GM18873 (cell line): ENCODE data around the gene POLA1.

Experiments used
- ATAC-seq: cut with Tn5 transposase; IDR thresholded peaks from one replicate; pipeline ENCODE4 v1.9.1; 2021; ENCODE audit warnings: mild to moderate bottlenecking, moderate library complexity, moderate number of reproducible peaks; ENCODE audit not compliant: unreplicated experiment, low FRiP score

The POLA1 gene

GRCh38 chrX:25018682-25019081 lies 325.0 kb downstream of the POLA1 start:
- no peak for ATAC-seq

- no peak for ATAC-seq
Measured at GRCh38 chrX:25019707-25020390, 326.1 kb downstream of the POLA1 start.

DNA sequence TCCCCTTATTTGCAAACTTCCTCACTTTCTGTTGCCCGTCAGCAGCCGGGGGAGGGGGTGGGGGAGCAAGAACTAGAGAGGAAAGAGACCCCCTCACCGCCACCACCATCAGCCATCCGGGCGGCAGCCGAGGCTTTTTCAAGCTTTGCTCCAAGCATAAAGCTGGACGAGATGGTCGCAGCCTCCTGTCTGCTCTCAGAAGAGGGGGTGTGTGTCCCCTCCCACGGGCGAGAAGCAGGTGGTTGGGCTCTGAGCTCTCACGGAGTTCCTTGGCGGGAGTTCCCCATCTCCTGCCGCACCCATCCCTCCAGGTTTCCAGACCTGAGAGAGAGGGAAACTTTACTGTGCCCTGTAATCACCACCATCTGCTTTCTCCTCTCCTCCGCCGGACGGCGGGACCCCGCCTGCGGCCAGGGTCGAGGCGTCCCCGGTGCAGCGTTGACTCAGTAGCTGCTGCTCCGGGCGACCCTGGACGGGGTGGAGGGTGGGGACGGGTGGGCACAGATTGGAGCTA lies 326.7 kb downstream of the POLA1 start:
- ATAC-seq: no peak

DNA sequence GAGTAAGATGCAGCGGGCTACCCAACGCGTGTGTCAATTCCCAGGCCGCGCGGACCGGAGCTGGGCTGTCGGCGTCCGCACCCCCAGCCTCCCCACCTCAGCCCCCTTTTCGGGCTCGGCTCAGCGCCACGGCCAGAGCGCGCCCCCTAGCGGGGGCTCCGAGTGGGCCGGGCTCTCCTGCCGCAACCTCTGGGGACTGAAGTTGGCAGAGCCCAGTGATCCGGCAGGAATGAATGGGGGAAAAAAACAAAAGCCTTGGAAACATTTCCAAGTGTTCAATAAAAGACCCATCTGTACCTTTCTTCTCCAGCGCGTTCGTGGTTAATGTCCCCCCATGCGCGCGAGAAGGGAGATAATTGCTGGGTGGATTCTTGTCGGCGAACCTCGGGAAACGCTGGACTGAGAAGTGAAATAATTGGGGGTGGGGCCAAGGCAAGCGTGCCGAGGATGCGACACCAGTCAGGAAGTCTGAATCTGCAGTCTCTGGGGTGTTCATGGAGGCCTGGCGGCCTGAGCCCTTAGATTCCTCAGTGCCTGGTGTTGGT lies 327.3 kb downstream of the POLA1 start:
- no peak for ATAC-seq

DNA sequence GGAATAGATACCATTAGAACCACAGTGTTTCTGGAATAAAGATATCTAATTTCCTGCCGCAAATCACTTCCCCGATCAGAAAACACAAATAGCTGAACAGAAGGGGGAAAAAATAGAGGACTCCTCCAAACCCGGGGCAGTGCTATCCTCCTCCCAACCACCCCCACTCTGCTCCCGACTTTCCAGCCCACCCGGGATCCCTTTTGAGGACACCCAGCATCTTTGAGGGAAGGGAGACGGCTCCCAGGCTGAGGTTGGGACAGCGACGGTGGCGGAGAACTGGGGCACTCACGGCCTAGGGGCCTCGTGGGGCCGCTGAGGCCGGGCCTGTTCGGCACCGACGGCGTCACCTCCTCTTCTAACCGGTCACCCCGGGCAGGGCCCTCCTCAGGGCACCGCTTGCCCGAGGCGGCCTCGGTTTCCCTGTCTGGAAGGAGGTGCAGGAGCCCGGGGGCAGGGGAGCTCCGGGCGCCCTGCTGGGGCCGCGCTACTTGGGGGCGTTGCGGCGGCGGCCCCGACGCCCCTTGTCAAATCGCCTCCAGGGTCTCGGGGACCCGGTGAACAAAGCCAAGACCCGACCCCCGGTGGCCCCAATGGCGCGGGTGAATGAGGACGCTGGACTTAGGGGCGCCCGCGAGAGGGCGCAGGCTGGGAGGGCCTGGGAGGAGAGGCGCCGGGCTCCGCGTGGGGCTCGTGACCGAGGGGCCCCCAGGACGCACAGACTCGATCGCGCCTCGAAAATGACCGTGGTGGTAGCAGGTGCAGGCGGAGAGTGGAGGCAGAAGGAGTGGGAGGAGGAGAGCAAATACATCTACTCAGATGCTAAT lies 329.0 kb downstream of the POLA1 start:
- ATAC-seq: no peak

- no peak for ATAC-seq
Measured at GRCh38 chrX:25023908-25024307, 330.2 kb downstream of the POLA1 start.

DNA sequence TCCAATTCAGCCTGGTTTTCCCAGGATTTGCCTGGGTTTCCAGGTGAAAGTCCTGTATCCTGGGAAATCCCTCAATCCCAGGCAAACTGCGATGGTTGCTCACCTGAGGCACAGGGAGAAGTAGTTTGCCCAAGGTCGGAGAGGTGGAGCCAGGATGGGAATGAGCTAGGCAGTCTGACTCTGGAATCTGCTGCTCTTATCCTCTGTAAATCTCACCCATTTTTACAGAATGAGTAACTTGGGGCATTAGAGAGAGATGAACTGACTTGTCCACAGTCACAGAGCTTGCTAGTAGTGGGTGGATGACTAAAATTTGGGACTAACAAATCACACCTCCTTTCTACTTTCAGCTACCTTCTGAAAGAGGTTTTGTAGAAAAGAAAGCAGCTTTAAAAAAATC lies 331.9 kb downstream of the POLA1 start:
- no peak for ATAC-seq

GRCh38 chrX:25026576-25026975 lies 332.9 kb downstream of the POLA1 start:
- no peak for ATAC-seq

- ATAC-seq: no peak
Measured at GRCh38 chrX:25028726-25029125, 335.0 kb downstream of the POLA1 start.

GRCh38 chrX:25029288-25029825 lies 335.6 kb downstream of the POLA1 start:
- no peak for ATAC-seq

GRCh38 chrX:25034889-25035288 lies 341.2 kb downstream of the POLA1 start:
- ATAC-seq: no peak

GRCh38 chrX:25039036-25039435 lies 345.3 kb downstream of the POLA1 start:
- ATAC-seq: no peak

DNA sequence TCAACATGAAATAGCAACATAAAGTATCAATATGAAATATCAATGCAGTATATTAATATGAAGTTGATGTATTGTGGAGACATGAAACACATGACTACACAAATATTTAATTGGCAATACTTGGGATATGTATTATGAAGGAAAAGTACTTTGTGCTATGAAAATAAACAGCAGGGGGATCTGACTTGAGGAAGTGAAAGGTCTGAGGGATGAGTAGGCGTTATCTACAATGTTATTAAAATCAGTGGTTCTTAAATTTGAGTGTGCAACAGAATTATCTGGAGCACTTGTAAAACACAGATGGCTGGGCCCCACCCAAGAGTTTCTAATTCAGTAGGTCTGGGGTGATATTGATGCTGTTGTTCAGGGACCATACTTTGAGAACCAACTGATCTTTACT lies 349.5 kb downstream of the POLA1 start:
- ATAC-seq: no peak
